ENCODE measurements around the gene HSPH1. TPM values are rescaled to one million over a fixed set of nuclear protein-coding genes. Genes with fewer than 3 reads are reported as not detected.
"Not testable (repeated sequence)": the region's sequence is repeated elsewhere in the genome, so short reads cannot be mapped to it uniquely, and the experiment has no call there.

The HSPH1 gene
- total RNA-seq, 3 donors from 2014 or later = 36.3 to 109 (median 53.1) TPM

- Histone ChIP-seq H3K9me3 (no peaks in the 10 kb centered on the region), H3K36me3 (no peaks in the 10 kb centered on the region), H3K27ac (no peak overlapping the region), H3K4me3 (no peak overlapping the region), H3K27me3 (no peaks in the 10 kb centered on the region), H3K4me1 (no peaks in the 10 kb centered on the region)
- no peak for DNase-seq (ENCODE audit: low spot score in 2 of 2)
- TF ChIP-seq POLR2AphosphoS5 (IDR thresholded peaks at IDR 0.05) (no peak), POLR2A (IDR thresholded peaks at IDR 0.05) (no peak), CTCF (IDR thresholded peaks at IDR 0.05) (no peak)
- intact Hi-C loops (cut with DNase I; ENCODE audit: low total_unique reads) = no loop called here
Measured at GRCh38 chr13:31105856-31106255, 55.8 kb downstream of the HSPH1 start.

- H3K27ac ChIP-seq = no peak overlapping the region
- H3K9me3 ChIP-seq = no peaks in the 10 kb centered on the region
- H3K27me3 ChIP-seq = no peaks in the 10 kb centered on the region
- TF ChIP-seq CTCF (IDR thresholded peaks at IDR 0.05) (no peak), POLR2AphosphoS5 (IDR thresholded peaks at IDR 0.05) (no peak), POLR2A (IDR thresholded peaks at IDR 0.05) (no peak)
- intact Hi-C loops (cut with DNase I; ENCODE audit: low total_unique reads) = no loop called here
- no peak for DNase-seq (ENCODE audit: low spot score in 2 of 2)
- H3K36me3 ChIP-seq = no peaks in the 10 kb centered on the region
- no peaks in the 10 kb centered on the region for H3K4me1 ChIP-seq
- H3K4me3 ChIP-seq = no peak overlapping the region
Measured at GRCh38 chr13:31105020-31105795, 56.5 kb downstream of the HSPH1 start.

GRCh38 chr13:31102905-31103304 lies 58.8 kb downstream of the HSPH1 start:
- Histone ChIP-seq H3K9me3 (no peaks in the 10 kb centered on the region), H3K36me3 (no peaks in the 10 kb centered on the region), H3K27ac (no peak overlapping the region), H3K27me3 (no peaks in the 10 kb centered on the region), H3K4me1 (no peaks in the 10 kb centered on the region), H3K4me3 (no peak overlapping the region)
- DNase-seq (ENCODE audit: low spot score in 2 of 2) = no peak
- intact Hi-C loops (cut with DNase I; ENCODE audit: low total_unique reads) = loop anchor here (5.0 kb wide), 1 partner anchor 884 kb away; no protein-coding TSS in a partner anchor
- TF ChIP-seq POLR2A (IDR thresholded peaks at IDR 0.05) (no peak), CTCF (IDR thresholded peaks at IDR 0.05) (no peak)

GRCh38 chr13:31101472-31102170 lies 60.1 kb downstream of the HSPH1 start:
- intact Hi-C loops (cut with DNase I; ENCODE audit: low total_unique reads) = loop anchor here (5.0 kb wide), 1 partner anchor 886 kb away; no protein-coding TSS in a partner anchor
- Histone ChIP-seq H3K9me3 (no peaks in the 10 kb centered on the region), H3K4me3 (no peak overlapping the region), H3K4me1 (no peaks in the 10 kb centered on the region), H3K36me3 (no peaks in the 10 kb centered on the region), H3K27me3 (no peaks in the 10 kb centered on the region), H3K27ac (no peak overlapping the region)
- TF ChIP-seq POLR2AphosphoS5 (IDR thresholded peaks at IDR 0.05) (no peak), POLR2A (IDR thresholded peaks at IDR 0.05) (no peak), CTCF (IDR thresholded peaks at IDR 0.05) (no peak)
- DNase-seq (ENCODE audit: low spot score in 2 of 2) = no peak

- no peaks in the 10 kb centered on the region for H3K9me3 ChIP-seq
Measured at GRCh38 chr13:31100721-31101120, 61.0 kb downstream of the HSPH1 start.

GRCh38 chr13:31097911-31098434 lies 63.7 kb downstream of the HSPH1 start:
- H3K4me3 ChIP-seq; H3K4me1 ChIP-seq; intact Hi-C loops (cut with DNase I; ENCODE audit: low total_unique reads); H3K27ac ChIP-seq; H3K9me3 ChIP-seq; H3K27me3 ChIP-seq; H3K36me3 ChIP-seq; DNase-seq (ENCODE audit: low spot score in 2 of 2): not testable (repeated sequence)

More at GRCh38 chr13:31100721-31101120, 61.0 kb downstream of the HSPH1 start:
- H3K36me3 ChIP-seq = no peaks in the 10 kb centered on the region
- no peak for DNase-seq (ENCODE audit: low spot score in 2 of 2)
- H3K27me3 ChIP-seq = no peaks in the 10 kb centered on the region
- no peak overlapping the region for H3K4me3 ChIP-seq
- no peaks in the 10 kb centered on the region for H3K4me1 ChIP-seq
- no peak overlapping the region for H3K27ac ChIP-seq
- TF ChIP-seq POLR2A (IDR thresholded peaks at IDR 0.05) (no peak), CTCF (IDR thresholded peaks at IDR 0.05) (no peak), POLR2AphosphoS5 (IDR thresholded peaks at IDR 0.05) (no peak)
- intact Hi-C loops (cut with DNase I; ENCODE audit: low total_unique reads) = loop anchor here (5.0 kb wide), 1 partner anchor 887 kb away; no protein-coding TSS in a partner anchor

Data from breast epithelium (tissue), 4 donors.